Activated naive CD4-positive, alpha-beta T cell (primary cell): ENCODE results near the gene ZNF22.
"Not testable (repeated sequence)": the region's sequence is repeated elsewhere in the genome, so short reads cannot be mapped to it uniquely, and the experiment has no call there.

Experiments used
- DNase-seq, 4 experiments: peaks; one replicate each; lab custom pipeline; 2025; lab: John Stamatoyannopoulos, UW

The ZNF22 gene

DNA sequence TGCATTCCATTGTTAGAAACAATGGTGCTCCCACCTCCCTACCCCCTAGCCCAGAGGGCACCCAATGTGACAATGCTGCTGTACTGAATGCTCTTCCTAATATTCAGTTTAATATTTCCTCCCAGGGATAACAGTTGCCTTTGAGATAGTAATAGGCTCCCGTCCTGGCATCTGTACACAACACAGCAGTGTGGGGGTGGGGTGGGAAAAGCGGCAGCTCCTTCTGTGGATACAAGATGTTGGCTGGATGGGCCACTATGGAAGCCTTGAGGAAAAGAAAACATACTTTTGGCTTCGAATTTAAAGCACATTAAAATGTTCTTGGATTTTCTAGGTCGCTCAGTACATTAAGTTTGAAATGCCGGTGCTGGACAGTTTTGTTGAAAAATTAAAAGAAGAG lies 9.2 kb upstream of the ZNF22 start:
- DNase-seq, result no peak

- DNase-seq, result no peak
Measured at GRCh38 chr10:44992070-44992731, 8.5 kb upstream of the ZNF22 start.

GRCh38 chr10:44992732-44993225 lies 7.9 kb upstream of the ZNF22 start:
- DNase-seq, result no peak

- DNase-seq, result no peak
Measured at GRCh38 chr10:44993226-44993921, 7.3 kb upstream of the ZNF22 start.

DNA sequence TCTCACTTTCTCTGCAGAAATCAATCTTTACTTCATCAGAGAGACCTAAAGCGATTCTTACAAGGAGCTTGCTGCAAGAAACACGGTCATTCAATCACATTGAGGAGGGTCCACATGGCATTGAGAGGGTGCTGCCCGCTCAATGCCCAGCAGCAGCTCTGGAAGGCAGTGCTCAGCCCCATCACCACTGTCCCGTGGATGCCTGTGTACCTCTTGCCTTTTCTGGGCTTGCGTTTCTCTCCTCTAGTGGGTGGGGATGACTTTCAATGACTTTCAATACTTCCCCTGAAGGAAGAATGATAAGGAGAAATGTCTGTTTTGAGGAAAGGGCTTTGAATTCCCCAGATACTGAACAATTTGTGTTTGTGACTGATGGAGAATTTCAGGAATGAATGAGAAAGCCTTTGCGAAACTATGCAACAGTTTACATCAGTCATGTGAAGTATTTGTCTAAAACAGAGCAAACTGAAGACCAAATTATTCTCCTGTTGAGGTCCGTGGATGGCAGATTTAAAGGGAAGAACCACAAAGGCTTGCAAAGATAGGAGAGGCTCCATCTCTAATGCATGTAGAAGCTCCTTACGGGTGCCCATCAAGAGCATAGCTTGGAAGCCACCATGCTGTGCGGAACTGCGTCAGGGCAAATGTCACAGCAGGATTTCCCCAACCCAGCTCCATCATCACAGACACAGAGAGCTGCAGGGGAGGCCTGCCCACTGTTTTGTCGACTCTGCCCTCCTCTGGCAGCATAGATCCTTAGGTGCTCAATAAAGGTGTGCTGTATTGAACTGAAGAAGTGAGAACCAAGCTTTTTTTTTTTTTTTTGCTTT lies 6.6 kb upstream of the ZNF22 start:
- DNase-seq, result no peak

GRCh38 chr10:44994752-44995530 lies 5.8 kb upstream of the ZNF22 start:
- no peak for DNase-seq

GRCh38 chr10:44995581-44995913 lies 5.2 kb upstream of the ZNF22 start:
- no peak for DNase-seq

DNA sequence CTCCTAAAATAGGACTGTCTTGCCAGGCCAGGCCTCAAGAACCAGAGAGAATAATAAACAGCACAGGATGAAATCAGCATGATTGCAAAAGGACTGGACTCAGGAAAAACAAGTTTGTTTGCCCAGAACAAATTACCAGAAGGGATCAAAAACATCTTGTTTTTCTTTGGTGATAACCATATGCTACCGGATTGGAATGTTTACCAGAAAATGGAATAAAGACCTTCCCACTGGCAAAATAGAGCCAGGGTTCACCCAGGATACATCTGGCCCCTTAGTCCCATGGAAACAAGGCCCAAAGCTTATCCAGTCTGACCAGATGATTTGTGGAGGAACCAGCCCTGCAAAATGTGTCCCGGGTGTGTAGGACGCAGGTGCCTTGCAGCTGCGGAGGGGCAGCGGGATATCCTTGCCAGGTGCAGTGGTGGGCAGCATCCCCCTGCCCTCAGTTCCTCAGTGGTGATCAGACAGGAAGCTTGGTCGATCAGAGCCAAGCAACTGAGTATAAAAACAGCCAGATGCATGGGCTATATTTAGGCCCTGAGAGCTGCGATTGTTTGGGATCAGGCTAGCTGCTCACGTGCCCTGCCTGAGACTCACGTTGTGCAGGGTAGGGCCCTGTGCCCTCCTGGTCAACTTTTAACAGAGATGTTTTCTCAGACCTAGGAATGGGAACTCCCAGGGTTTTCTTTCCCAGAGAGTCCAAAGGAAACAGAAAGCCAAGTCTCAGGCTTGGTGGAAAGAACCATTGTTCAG lies 4.6 kb upstream of the ZNF22 start:
- no peak for DNase-seq

DNA sequence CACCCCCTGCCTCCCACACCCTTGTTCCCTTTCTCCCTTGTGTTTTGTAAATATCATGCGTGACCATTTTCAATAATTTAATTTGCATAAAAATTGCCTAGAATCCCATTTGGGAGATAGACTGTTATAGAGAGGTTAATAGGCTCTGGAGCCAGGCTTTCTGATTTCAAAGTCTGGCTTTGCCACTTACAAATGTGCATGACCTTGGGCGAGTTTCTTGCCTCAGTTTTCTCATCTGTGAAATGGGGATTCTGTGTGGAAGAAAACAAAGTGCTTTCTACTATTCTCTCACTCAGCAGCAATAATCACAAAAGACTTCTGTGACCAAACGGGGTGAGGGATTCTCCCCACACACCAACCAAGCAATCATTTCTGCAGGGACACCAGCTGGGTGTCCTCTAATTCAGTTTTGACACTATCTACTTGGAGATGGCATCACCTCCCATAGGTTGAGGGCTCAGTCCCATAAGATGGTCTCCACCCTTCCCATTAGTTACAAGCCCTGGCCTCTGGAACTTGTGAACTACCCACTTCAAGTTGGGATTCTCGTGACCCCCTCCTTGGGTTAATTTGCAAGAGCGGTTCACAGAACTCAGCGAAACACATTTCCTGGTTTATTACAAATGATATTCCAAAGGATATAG lies 3.5 kb upstream of the ZNF22 start:
- no peak for DNase-seq

DNA sequence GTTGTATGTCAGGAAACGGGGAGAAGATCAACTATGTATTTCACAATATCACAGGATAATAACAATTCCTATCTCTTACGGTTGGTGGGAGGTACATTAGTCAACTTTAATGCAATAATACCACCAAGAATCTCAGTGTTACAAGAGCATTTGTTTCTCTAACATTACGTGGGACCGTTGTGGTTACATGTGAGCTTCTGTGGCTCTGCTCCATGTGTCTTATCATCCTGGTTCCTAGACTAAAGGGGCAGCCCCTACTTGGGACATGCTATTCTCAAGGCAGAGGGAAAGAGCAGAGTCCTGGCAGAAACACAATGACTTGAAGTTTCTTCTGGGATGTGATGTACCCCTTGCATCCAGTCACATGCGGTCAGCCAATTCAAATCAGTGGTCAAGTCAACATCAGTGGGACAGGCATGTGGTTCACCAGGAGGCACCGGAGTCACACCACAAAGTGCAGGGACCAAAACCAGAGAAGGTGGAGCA lies 2.5 kb upstream of the ZNF22 start:
- DNase-seq, result no peak

DNA sequence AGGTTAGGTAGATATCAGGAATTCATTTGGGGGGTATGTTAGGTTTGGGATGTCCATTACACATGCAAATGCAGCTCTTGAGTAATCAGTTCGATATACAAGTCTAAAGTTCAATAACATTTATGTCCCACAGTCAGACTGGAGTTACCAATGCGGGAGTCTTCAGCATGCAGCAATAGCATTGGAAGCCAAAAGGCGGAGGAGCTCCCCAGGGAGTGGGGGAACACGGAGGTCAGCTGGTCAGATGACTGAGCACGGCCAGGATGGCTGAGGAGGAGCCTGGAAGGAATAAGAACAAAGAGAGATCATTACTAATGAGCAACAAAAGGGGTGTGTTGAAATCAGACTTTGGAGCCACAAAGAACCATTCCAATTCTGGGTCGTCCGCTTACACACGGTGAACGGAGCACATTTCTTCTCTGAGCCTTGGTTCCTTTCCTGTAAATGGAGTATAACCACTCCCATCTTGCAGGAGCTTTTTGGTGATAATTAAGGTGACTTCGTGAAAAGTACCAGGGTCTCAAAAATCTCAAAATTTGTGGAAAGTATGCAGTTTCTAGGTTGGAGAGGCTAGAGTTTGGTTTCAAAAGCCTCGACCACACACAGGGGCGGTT lies 478 bp upstream of the ZNF22 start:
- no peak for DNase-seq

DNA sequence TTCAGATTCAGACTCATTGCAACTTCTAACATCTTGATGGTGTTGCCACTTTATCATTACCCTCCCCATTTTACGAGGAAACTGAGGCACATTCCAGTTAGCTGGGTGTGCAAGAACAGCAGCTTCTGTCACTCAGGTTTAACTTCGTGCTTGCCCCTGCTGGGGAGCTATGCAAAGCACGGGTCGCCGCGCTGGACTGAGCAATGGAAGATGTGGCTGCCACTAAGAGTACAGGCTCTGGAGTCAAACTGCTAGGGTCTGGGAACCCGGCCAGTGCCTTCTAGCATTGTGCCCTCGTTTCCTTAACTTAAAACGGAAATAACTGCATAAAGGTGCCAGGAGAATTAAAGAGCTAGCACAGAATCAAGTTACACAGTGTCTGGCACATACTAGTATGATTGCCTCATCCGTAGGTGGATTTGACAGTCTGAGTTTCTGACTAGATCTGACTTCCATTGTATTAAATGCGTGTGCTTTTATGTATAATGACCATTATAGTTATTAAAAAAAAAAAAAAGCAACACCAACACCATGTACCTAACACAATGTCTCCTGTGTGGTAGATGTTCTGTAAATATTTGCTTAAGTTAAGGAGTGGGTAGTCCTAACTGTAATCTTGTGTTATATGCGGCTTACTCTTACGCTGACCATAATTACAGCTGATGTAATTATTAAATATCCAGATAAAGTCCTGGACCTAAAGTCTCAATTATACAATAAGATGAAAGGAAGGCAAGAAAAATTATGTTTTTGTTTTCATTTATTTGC lies 842 bp downstream of the ZNF22 start:
- DNase-seq, result peak in 2 of 4 experiments; percentile 13 to 24

GRCh38 chr10:45003432-45004000 lies 2.8 kb downstream of the ZNF22 start:
- no peak for DNase-seq

DNA sequence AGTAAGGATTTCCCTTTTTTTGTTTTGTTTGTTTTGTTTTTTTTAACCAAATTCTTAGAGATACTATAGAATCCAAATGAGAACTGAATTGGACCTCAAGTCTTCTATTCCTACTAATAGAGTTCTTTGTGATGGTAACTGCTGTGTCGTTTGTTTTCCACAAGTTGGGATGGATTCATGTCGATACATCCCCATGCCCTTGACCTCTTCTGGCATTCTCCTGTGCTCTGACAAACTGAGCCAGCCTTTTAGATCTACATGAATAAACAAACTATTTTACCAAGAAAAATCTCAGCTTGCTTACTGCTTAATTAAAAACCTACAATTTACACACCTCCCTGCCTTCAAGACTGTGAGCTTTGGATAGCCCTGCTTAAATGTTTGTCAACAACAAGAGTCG lies 3.9 kb downstream of the ZNF22 start:
- DNase-seq, result no peak

GRCh38 chr10:45005284-45005683 lies 4.6 kb downstream of the ZNF22 start:
- DNase-seq, result no peak

DNA sequence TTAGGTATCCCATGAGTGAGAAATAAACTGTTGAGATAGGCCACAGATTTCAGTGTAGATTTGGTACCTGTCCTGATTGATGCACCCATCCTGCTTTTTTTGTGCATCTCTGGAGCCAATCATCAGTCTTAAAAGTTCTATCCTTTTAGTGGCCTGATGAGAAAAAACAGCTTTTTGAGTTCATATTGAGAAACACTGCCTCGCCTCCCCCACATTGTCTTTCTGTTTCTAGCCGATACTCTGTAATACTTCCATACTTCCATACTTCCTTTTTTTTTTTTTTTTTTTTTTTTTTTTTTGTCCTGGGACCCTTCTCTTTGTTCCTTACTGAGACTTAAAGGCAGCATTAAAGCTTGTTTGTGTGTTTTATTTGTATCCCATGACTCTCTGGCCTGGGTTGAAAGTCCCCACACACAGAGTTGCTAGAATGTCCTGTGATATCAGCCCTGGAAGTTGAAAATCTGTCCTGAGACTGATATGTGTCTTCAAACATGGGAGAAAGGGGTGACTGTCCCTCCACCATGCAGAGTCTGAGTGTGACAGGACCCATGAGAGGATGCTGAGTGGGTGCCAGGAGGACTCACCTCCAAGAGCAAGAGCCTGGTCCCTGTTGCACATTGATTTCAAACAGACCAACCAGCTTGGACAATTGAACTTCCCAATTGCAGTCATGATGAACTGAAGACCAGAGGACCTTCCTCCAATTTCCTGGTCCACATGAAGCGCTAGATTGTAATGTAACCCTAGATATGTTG lies 5.7 kb downstream of the ZNF22 start:
- no peak for DNase-seq

DNA sequence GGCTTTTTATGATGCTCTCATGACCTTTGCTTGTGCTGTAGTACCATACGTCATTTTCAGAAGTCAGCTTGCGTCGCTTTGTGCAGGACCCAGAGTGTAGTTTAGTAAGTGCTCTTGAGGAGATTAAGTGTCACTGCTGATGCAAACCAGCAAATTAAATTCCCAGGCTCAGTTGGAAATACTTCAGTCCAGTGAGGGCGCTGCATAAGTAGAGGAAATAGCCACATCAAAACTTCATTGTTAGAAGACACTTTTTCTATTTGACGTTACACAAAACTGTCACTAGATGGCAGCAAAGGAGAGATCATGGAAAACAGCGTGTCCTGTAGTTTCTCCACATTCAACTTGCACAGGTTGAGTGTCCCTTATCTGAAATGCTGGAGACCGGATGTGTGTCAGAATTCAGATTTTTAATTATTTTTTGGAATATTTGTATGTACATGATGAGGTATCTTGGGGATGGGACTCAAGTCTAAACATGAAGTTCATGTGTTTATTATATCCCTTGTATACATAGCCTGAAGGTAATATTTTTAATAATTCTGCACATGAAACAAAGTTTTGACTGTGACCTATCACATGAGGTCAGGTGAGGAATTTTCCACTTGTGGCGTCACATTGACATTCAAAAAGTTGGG lies 7.9 kb downstream of the ZNF22 start:
- DNase-seq, result no peak

DNA sequence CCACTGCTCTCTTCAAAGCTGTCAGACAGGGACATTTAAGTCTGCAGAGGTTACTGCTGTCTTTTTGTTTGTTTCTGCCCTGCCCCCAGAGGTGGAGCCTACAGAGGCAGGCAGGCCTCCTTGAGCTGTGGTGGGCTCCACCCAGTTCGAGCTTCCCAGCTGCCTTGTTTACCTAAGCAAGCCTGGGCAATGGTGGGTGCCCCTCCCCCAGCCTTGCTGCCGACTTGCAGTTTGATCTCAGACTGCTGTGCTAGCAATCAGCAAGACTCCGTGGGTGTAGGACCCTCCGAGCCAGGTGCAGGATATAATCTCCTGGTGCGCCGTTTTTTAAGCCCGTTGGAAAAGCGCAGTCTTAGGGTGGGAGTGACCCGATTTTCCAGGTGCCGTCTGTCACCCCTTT lies 13.8 kb downstream of the ZNF22 start:
- DNase-seq, result not testable (repeated sequence)
